B cell (primary cell): ENCODE data around the gene POLR1D. TPM values are rescaled to one million over a fixed set of nuclear protein-coding genes. Genes with fewer than 3 reads are reported as not detected.

ENCODE experiments used
- ATAC-seq: fragments of 200-7000 bp; cut with Tn5 transposase; one replicate; pipeline ENCODE4 v1.10.0; 2021; ENCODE audit warnings: low read depth, mild to moderate bottlenecking, moderate number of reproducible peaks, moderate library complexity
- CTCF ChIA-PET: fragments of 350-600 bp; sonication (Branson Sonifier 250); formaldehyde crosslinking; loops from one replicate; lab custom pipeline; 2021; ENCODE audit warnings: antibody characterized with exemption, inconsistent platforms; lab: Charles Lee
- POLR2A ChIA-PET: fragments of 350-600 bp; sonication (Branson Sonifier 250); formaldehyde crosslinking; loops from one replicate; lab custom pipeline; 2021; ENCODE audit warnings: antibody characterized with exemption; lab: Charles Lee
- DNase-seq: peaks from one replicate; pipeline ENCODE4 v3.0.0; 2013
- H2AFZ ChIP-seq: 2 replicates; pipeline ENCODE4 v1.6.1; 2012; ENCODE audit warnings: mild to moderate bottlenecking, low read depth, low read length; ENCODE audit not compliant: insufficient read depth, poor library complexity, severe bottlenecking
- H3K27ac ChIP-seq, 2 donors: 1 replicate in 1 of 2; 2 replicates in 1 of 2; pipeline ENCODE4 v1.5.1; 2012 to 2013; ENCODE audit warnings: low read length in 2 of 2, mild to moderate bottlenecking in 2 of 2, moderate library complexity in 1 of 2
- H3K27me3 ChIP-seq, 4 experiments: fragments of 200-600 bp in 1 of 4; sonication (generic) in 1 of 4; replicated peaks in 1 of 4; 1 replicate in 2 of 4; 2 replicates in 2 of 4; pipeline versions ENCODE4 v1.6.1 to v1.7.0; 2013 to 2016; ENCODE audit warnings: low read length in 3 of 4, mild to moderate bottlenecking in 2 of 4, mixed read lengths in 1 of 4, moderate library complexity in 1 of 4; ENCODE audit not compliant: insufficient read depth in 4 of 4, control insufficient read depth in 3 of 4; ENCODE audit errors: control extremely low read depth in 1 of 4
- H3K36me3 ChIP-seq, 2 experiments: replicated peaks in 1 of 2; 1 replicate in 1 of 2; 2 replicates in 1 of 2; pipeline versions ENCODE4 v1.6.1 to v1.7.1; 2013; ENCODE audit warnings: low read length in 1 of 2; ENCODE audit not compliant: insufficient read depth in 2 of 2, control insufficient read depth in 1 of 2; ENCODE audit errors: control extremely low read depth in 1 of 2, extremely low read depth in 1 of 2
- H3K4me1 ChIP-seq, 2 donors: fragments of 200-600 bp in 1 of 2; sonication (generic) in 1 of 2; 1 replicate in 1 of 2; 2 replicates in 1 of 2; pipeline versions ENCODE4 v1.5.1 to v1.6.1; 2013 to 2017; ENCODE audit warnings: low read length in 2 of 2; ENCODE audit not compliant: control insufficient read depth in 2 of 2, insufficient read depth in 2 of 2
- H3K4me2 ChIP-seq: replicated peaks from 2 replicates; pipeline ENCODE3; 2012; ENCODE audit warnings: mild to moderate bottlenecking, low read depth, low read length; ENCODE audit not compliant: poor library complexity, severe bottlenecking
- H3K4me3 ChIP-seq, 5 experiments: fragments of 200-600 bp in 1 of 5; sonication (generic) in 1 of 5; 1 replicate in 3 of 5; 2 replicates in 2 of 5; pipeline versions ENCODE4 v1.5.1 to v1.7.0; 2011 to 2016; ENCODE audit warnings: low read length in 4 of 5, mild to moderate bottlenecking in 4 of 5, low read depth in 2 of 5, control low read depth in 1 of 5, moderate library complexity in 1 of 5; ENCODE audit not compliant: insufficient read depth in 1 of 5; ENCODE audit errors: control extremely low read depth in 1 of 5, extremely low read depth in 1 of 5
- H3K79me2 ChIP-seq: fragments of 200-600 bp; sonication (generic); one replicate; pipeline ENCODE4 v1.6.0; 2016; ENCODE audit warnings: low read length; ENCODE audit not compliant: control insufficient read depth, insufficient read depth
- H3K9ac ChIP-seq: fragments of 200-600 bp; sonication (generic); 2 replicates; pipeline ENCODE4 v1.6.1; 2017; ENCODE audit warnings: mild to moderate bottlenecking, low read length, moderate library complexity
- H3K9me3 ChIP-seq, 3 donors: one replicate each; pipeline versions ENCODE4 v1.6.1 to v1.7.1; 2013; ENCODE audit warnings: low read length in 2 of 3; ENCODE audit not compliant: control insufficient read depth in 2 of 3, insufficient read depth in 1 of 3; ENCODE audit errors: control extremely low read depth in 1 of 3
- H4K20me1 ChIP-seq: 2 replicates; pipeline ENCODE4 v1.6.0; 2012; ENCODE audit warnings: mild to moderate bottlenecking, low read length; ENCODE audit not compliant: insufficient read depth, control insufficient read depth, poor library complexity, severe bottlenecking
- H3K27ac Mint-ChIP-seq: one replicate; pipeline ENCODE4 v1.8.0; 2021; ENCODE audit warnings: mixed read lengths
- H3K27me3 Mint-ChIP-seq: one replicate; pipeline ENCODE4 v1.8.0; 2021; ENCODE audit warnings: mixed read lengths
- H3K4me1 Mint-ChIP-seq: one replicate; pipeline ENCODE4 v1.8.0; 2021; ENCODE audit warnings: mixed read lengths
- H3K4me3 Mint-ChIP-seq: one replicate; pipeline ENCODE4 v1.8.0; 2021; ENCODE audit warnings: mixed read lengths
- H3K9me3 Mint-ChIP-seq: one replicate; pipeline ENCODE4 v1.8.0; 2022; ENCODE audit warnings: mixed read lengths; ENCODE audit not compliant: insufficient read depth
- CTCF ChIP-seq: fragments of 200-600 bp; IDR thresholded peaks from one replicate; pipeline ENCODE4 v1.8.0; 2022; ENCODE audit warnings: antibody characterized with exemption, mild to moderate bottlenecking
- EZH2 ChIP-seq: IDR thresholded peaks from 2 replicates; pipeline ENCODE4 v1.6.1; 2012; ENCODE audit warnings: borderline replicate concordance, low read depth, mild to moderate bottlenecking, moderate library complexity, low read length; ENCODE audit not compliant: insufficient read depth, poor library complexity, severe bottlenecking
- WGBS: methylation state at CpG from one replicate; pipeline ENCODE4 v1.1.5; 2013; ENCODE audit warnings: missing lambda C conversion rate; ENCODE audit not compliant: insufficient coverage; 5-methylcytosine and 5-hydroxymethylcytosine counted together
- intact Hi-C: fragments of 100-400 bp; cut with micrococcal nuclease; formaldehyde crosslinking; loops from one replicate; pipeline ENCODE4 v1.10.0; 2022
- polyA plus RNA-seq: library from polyadenylated mRNA; depleted of rRNA; stranded (reverse); fragments of >200 nt; gene quantifications from 2 replicates; pipeline ENCODE4 v1.2.3, GENCODE V29; 2012
- total RNA-seq, 2 donors: library from RNA; stranded (reverse); fragments of 120-200 nt in 1 of 2; gene quantifications; 1 replicate in 1 of 2; 2 replicates in 1 of 2; pipeline versions ENCODE4 v1.2.3 to v1.2.4, GENCODE V29; 2013 to 2022

The POLR1D gene
- total and polyA plus RNA-seq, 2 donors (not counting 1 experiment from before 2014, with no cell fraction given) = 130 to 144 TPM

GRCh38 chr13:27601803-27602202 is 19.9 kb upstream of the POLR1D start:
- peaks cover 0 to 4% (median 0%) of the 10 kb centered on the region in 3 donors for H3K9me3 ChIP-seq
- WGBS = 100% methylated on average over 1 of the region's 2 CpGs
- H3K27ac ChIP-seq = no peak overlapping the region
- no peaks in the 10 kb centered on the region for H4K20me1 ChIP-seq
- ChIA-PET CTCF (interaction anchor here (0.7 kb wide), 1 partner anchor 154 kb away, joined by 3 read pairs; no protein-coding TSS in a partner anchor), POLR2A (no interaction called here)
- no peak overlapping the region for H3K9ac ChIP-seq
- H3K4me3 ChIP-seq = no peak overlapping the region
- H3K79me2 ChIP-seq = peaks cover 46% of the 10 kb centered on the region
- Mint-ChIP-seq H3K27ac (no peak overlapping the region), H3K4me3 (no peak overlapping the region), H3K4me1 (peaks cover 26% of the 10 kb centered on the region), H3K27me3 (no peaks in the 10 kb centered on the region), H3K9me3 (no peaks in the 10 kb centered on the region)
- DNase-seq (no peak), ATAC-seq (no peak)
- H3K36me3 ChIP-seq = no peaks in the 10 kb centered on the region
- H3K4me1 ChIP-seq = peaks cover 0 to under 1% of the 10 kb centered on the region in 2 donors
- H2AFZ ChIP-seq = no peak overlapping the region
- intact Hi-C loops = no loop called here
- TF ChIP-seq CTCF (no peak), EZH2 (no peak)
- H3K27me3 ChIP-seq = no peaks in the 10 kb centered on the region
- no peak overlapping the region for H3K4me2 ChIP-seq

- ChIA-PET POLR2A (no interaction called here), CTCF (interaction anchor here (1.1 kb wide), 1 partner anchor 71 kb away, joined by 3 read pairs; no protein-coding TSS in a partner anchor)
- Histone ChIP-seq H2AFZ (no peak overlapping the region), H3K36me3 (no peaks in the 10 kb centered on the region), H3K9ac (no peak overlapping the region), H3K4me3 (no peak overlapping the region), H3K79me2 (peaks cover 70% of the 10 kb centered on the region), H4K20me1 (peaks cover 11% of the 10 kb centered on the region), H3K4me1 (peaks cover 0 to 10% of the 10 kb centered on the region in 2 donors), H3K27me3 (no peaks in the 10 kb centered on the region), H3K27ac (no peak overlapping the region), H3K9me3 (peaks cover 0 to 4% (median 0%) of the 10 kb centered on the region in 3 donors), H3K4me2 (no peak overlapping the region)
- H3K4me3 Mint-ChIP-seq = no peak overlapping the region
- ATAC-seq (no peak), DNase-seq (no peak)
- H3K27ac Mint-ChIP-seq = no peak overlapping the region
- no peaks in the 10 kb centered on the region for H3K9me3 Mint-ChIP-seq
- TF ChIP-seq CTCF (no peak), EZH2 (no peak)
- peaks cover 35% of the 10 kb centered on the region for H3K4me1 Mint-ChIP-seq
- no peaks in the 10 kb centered on the region for H3K27me3 Mint-ChIP-seq
- no CpG with 5 or more reads among the region's 3 CpGs for WGBS
- intact Hi-C loops = no loop called here
Measured at GRCh38 chr13:27605099-27605498, 16.6 kb upstream of the POLR1D start.
